ENCODE data around the gene GPC5. TPM values are rescaled to one million over a fixed set of nuclear protein-coding genes. Genes with fewer than 3 reads are reported as not detected.
"Not testable (repeated sequence)": the region's sequence is repeated elsewhere in the genome, so short reads cannot be mapped to it uniquely, and the experiment has no call there.

Gene GPC5
- total RNA-seq, 1 experiment from 2014 or later = not detected

GRCh38 chr13:92538164-92538563 is 1139.7 kb downstream of the GPC5 start:
- Histone ChIP-seq H3K9me3 (replicated peaks) (no peaks in the 10 kb centered on the region), H3K36me3 (no peaks in the 10 kb centered on the region), H3K4me1 (replicated peaks) (no peaks in the 10 kb centered on the region), H3K27ac (no peak overlapping the region), H3K27me3 (replicated peaks) (no peaks in the 10 kb centered on the region), H3K4me3 (no peak overlapping the region)
- DNase-seq (ENCODE audit: low read depth in 1 of 2, low spot score in 2 of 2) = no peak

- not testable (repeated sequence) for H3K36me3 ChIP-seq; H3K4me1 ChIP-seq (replicated peaks); H3K9me3 ChIP-seq (replicated peaks); H3K4me3 ChIP-seq; H3K27ac ChIP-seq; DNase-seq (ENCODE audit: low read depth in 1 of 2, low spot score in 2 of 2); H3K27me3 ChIP-seq (replicated peaks)
These were observed 1140.7 kb downstream of the GPC5 start for GRCh38 chr13:92539148-92539547.

- Histone ChIP-seq H3K27me3 (replicated peaks) (no peaks in the 10 kb centered on the region), H3K4me3 (no peak overlapping the region), H3K9me3 (replicated peaks) (no peaks in the 10 kb centered on the region), H3K27ac (no peak overlapping the region), H3K36me3 (no peaks in the 10 kb centered on the region), H3K4me1 (replicated peaks) (no peaks in the 10 kb centered on the region)
- no peak for DNase-seq (ENCODE audit: low read depth in 1 of 2, low spot score in 2 of 2)
These were observed 1148.8 kb downstream of the GPC5 start for GRCh38 chr13:92547266-92547665.

GRCh38 chr13:92549276-92549675 is 1150.9 kb downstream of the GPC5 start:
- Histone ChIP-seq H3K9me3 (replicated peaks) (no peaks in the 10 kb centered on the region), H3K27me3 (replicated peaks) (no peaks in the 10 kb centered on the region), H3K4me1 (replicated peaks) (no peaks in the 10 kb centered on the region), H3K4me3 (no peak overlapping the region), H3K27ac (no peak overlapping the region), H3K36me3 (no peaks in the 10 kb centered on the region)
- DNase-seq (ENCODE audit: low read depth in 1 of 2, low spot score in 2 of 2) = no peak

GRCh38 chr13:92553470-92554114 is 1155.2 kb downstream of the GPC5 start:
- no peak for DNase-seq (ENCODE audit: low read depth in 1 of 2, low spot score in 2 of 2)
- no peaks in the 10 kb centered on the region for H3K4me1 ChIP-seq (replicated peaks)
- no peaks in the 10 kb centered on the region for H3K9me3 ChIP-seq (replicated peaks)
- H3K36me3 ChIP-seq = no peaks in the 10 kb centered on the region
- H3K4me3 ChIP-seq = no peak overlapping the region
- no peak overlapping the region for H3K27ac ChIP-seq
- H3K27me3 ChIP-seq (replicated peaks) = 0 out of 2 replicates have a peak, but pooled peaks cover 3% of the 10 kb centered on the region

GRCh38 chr13:92560883-92561282 is 1162.5 kb downstream of the GPC5 start:
- Histone ChIP-seq H3K27ac (no peak overlapping the region), H3K27me3 (replicated peaks) (0 out of 2 replicates have a peak, but pooled peaks cover 3% of the 10 kb centered on the region), H3K4me1 (replicated peaks) (no peaks in the 10 kb centered on the region), H3K9me3 (replicated peaks) (no peaks in the 10 kb centered on the region), H3K4me3 (no peak overlapping the region), H3K36me3 (no peaks in the 10 kb centered on the region)
- no peak for DNase-seq (ENCODE audit: low read depth in 1 of 2, low spot score in 2 of 2)

GRCh38 chr13:92564942-92565341 is 1166.5 kb downstream of the GPC5 start:
- no peak for DNase-seq (ENCODE audit: low read depth in 1 of 2, low spot score in 2 of 2)
- no peaks in the 10 kb centered on the region for H3K36me3 ChIP-seq
- H3K27ac ChIP-seq = no peak overlapping the region
- H3K4me1 ChIP-seq (replicated peaks) = no peaks in the 10 kb centered on the region
- no peak overlapping the region for H3K4me3 ChIP-seq
- H3K27me3 ChIP-seq (replicated peaks) = no peaks in the 10 kb centered on the region
- no peaks in the 10 kb centered on the region for H3K9me3 ChIP-seq (replicated peaks)

- Histone ChIP-seq H3K36me3 (no peaks in the 10 kb centered on the region), H3K4me3 (no peak overlapping the region), H3K9me3 (replicated peaks) (no peaks in the 10 kb centered on the region), H3K27ac (no peak overlapping the region), H3K4me1 (replicated peaks) (no peaks in the 10 kb centered on the region), H3K27me3 (replicated peaks) (no peaks in the 10 kb centered on the region)
- no peak for DNase-seq (ENCODE audit: low read depth in 1 of 2, low spot score in 2 of 2)
These were observed 1168.3 kb downstream of the GPC5 start for GRCh38 chr13:92566767-92567166.

- DNase-seq (ENCODE audit: low read depth in 1 of 2, low spot score in 2 of 2) = no peak
- no peaks in the 10 kb centered on the region for H3K27me3 ChIP-seq (replicated peaks)
- H3K4me3 ChIP-seq = no peak overlapping the region
- no peaks in the 10 kb centered on the region for H3K4me1 ChIP-seq (replicated peaks)
- H3K36me3 ChIP-seq = no peaks in the 10 kb centered on the region
- no peaks in the 10 kb centered on the region for H3K9me3 ChIP-seq (replicated peaks)
- no peak overlapping the region for H3K27ac ChIP-seq
These were observed 1173.8 kb downstream of the GPC5 start for GRCh38 chr13:92572190-92572589.

GRCh38 chr13:92573467-92574057 is 1175.1 kb downstream of the GPC5 start:
- H3K27ac ChIP-seq = no peak overlapping the region
- no peak overlapping the region for H3K4me3 ChIP-seq
- H3K4me1 ChIP-seq (replicated peaks) = no peaks in the 10 kb centered on the region
- DNase-seq (ENCODE audit: low read depth in 1 of 2, low spot score in 2 of 2) = peak in 1 of 2 experiments; percentile 62
- no peaks in the 10 kb centered on the region for H3K27me3 ChIP-seq (replicated peaks)
- H3K36me3 ChIP-seq = no peaks in the 10 kb centered on the region
- H3K9me3 ChIP-seq (replicated peaks) = no peaks in the 10 kb centered on the region

- no peak overlapping the region for H3K4me3 ChIP-seq
- no peaks in the 10 kb centered on the region for H3K27me3 ChIP-seq (replicated peaks)
- H3K9me3 ChIP-seq (replicated peaks) = no peaks in the 10 kb centered on the region
- DNase-seq (ENCODE audit: low read depth in 1 of 2, low spot score in 2 of 2) = no peak
- H3K4me1 ChIP-seq (replicated peaks) = no peaks in the 10 kb centered on the region
- no peak overlapping the region for H3K27ac ChIP-seq
- H3K36me3 ChIP-seq = no peaks in the 10 kb centered on the region
These were observed 1176.1 kb downstream of the GPC5 start for GRCh38 chr13:92574499-92574898.

- Histone ChIP-seq H3K27me3 (replicated peaks) (no peaks in the 10 kb centered on the region), H3K9me3 (replicated peaks) (no peaks in the 10 kb centered on the region), H3K4me1 (replicated peaks) (no peaks in the 10 kb centered on the region), H3K27ac (no peak overlapping the region), H3K4me3 (no peak overlapping the region), H3K36me3 (no peaks in the 10 kb centered on the region)
- no peak for DNase-seq (ENCODE audit: low read depth in 1 of 2, low spot score in 2 of 2)
These were observed 1177.4 kb downstream of the GPC5 start for GRCh38 chr13:92575777-92576176.

GRCh38 chr13:92578358-92578757 is 1179.9 kb downstream of the GPC5 start:
- Histone ChIP-seq H3K27me3 (replicated peaks) (no peaks in the 10 kb centered on the region), H3K9me3 (replicated peaks) (no peaks in the 10 kb centered on the region; the same call in 1 of the 2 replicates), H3K4me1 (replicated peaks) (no peaks in the 10 kb centered on the region), H3K36me3 (no peaks in the 10 kb centered on the region), H3K4me3 (no peak overlapping the region), H3K27ac (no peak overlapping the region)
- no peak for DNase-seq (ENCODE audit: low read depth in 1 of 2, low spot score in 2 of 2)

GRCh38 chr13:92589955-92590354 is 1191.5 kb downstream of the GPC5 start:
- Histone ChIP-seq H3K4me1 (replicated peaks) (no peaks in the 10 kb centered on the region), H3K27ac (no peak overlapping the region), H3K4me3 (no peak overlapping the region), H3K36me3 (no peaks in the 10 kb centered on the region), H3K27me3 (replicated peaks) (no peaks in the 10 kb centered on the region), H3K9me3 (replicated peaks) (no peaks in the 10 kb centered on the region)
- no peak for DNase-seq (ENCODE audit: low read depth in 1 of 2, low spot score in 2 of 2)

- H3K4me3 ChIP-seq = no peak overlapping the region
- no peaks in the 10 kb centered on the region for H3K27me3 ChIP-seq (replicated peaks)
- H3K9me3 ChIP-seq (replicated peaks) = no peaks in the 10 kb centered on the region
- H3K4me1 ChIP-seq (replicated peaks) = no peaks in the 10 kb centered on the region
- no peak overlapping the region for H3K27ac ChIP-seq
- peak in 1 of 2 experiments; percentile 68 for DNase-seq (ENCODE audit: low read depth in 1 of 2, low spot score in 2 of 2)
- H3K36me3 ChIP-seq = no peaks in the 10 kb centered on the region
These were observed 1192.1 kb downstream of the GPC5 start for GRCh38 chr13:92590503-92590908.

Data from SJSA1 (cell line).